Skin epidermis (tissue), 12 donors: ENCODE measurements around the gene ACSF2.
A peak's percentile ranks its signal among the peaks of the same experiment; 100 is the strongest.

Experiments used
- H3K27ac ChIP-seq, 21 experiments: fragments of 200-600 bp; sonication (generic) in 11 of 21; one replicate each; pipeline ENCODE4 v1.5.0; 2020; ENCODE audit warnings: mild to moderate bottlenecking in 3 of 21, inconsistent platforms in 2 of 21, moderate library complexity in 2 of 21
- H3K4me3 ChIP-seq, 7 experiments: fragments of 200-600 bp; sonication (generic) in 2 of 7; one replicate each; pipeline ENCODE4 v1.5.0; 2020; ENCODE audit warnings: inconsistent platforms in 2 of 7, mild to moderate bottlenecking in 2 of 7, moderate library complexity in 1 of 7

The ACSF2 gene

DNA sequence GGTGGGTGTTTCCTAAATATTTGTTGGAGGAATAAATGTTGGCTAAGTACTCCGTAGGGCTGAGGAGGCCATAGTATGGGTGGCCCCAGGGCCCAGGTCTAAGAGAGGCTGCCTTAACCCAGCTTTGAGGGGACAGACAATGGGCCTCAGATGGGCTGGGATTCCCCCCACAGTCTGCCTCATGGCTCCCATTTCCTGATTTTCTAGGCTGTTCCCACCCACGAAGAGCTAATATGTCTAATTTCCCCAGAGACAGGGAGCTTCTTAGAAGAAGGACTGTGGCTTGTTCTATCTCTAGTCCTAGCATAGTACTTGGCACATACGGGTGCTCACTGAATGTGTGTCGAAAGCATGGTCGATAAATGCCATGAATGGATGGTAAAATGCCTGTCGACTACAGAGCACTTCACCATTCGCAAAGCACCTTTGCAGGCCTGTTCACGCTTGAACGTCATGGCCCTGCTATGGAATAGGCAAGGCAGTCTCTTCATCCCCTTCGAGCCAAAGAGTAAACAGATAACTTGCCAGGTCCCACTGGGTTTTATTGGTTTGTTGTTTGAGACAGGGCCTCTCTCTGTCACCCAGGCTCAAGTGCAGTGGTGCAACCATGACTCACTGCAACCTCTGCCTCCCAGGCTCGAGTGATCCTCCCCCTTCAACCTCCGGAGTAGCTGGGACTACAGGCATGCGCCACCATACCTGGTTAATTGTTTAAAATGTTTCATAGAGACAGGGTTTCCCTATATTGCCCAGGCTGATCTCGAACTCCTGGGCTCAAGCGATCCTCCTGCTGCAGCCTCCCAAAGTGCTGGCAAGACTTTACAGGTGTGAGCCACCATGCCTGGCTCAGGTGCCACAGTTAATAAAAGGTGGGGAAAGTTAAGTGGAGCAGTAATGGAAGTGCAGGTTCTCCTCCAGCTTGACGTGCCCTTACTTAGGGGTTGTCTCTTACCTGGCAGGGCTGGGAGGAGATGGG is 33.0 kb downstream of the ACSF2 start:
- no peak overlapping the region for H3K4me3 ChIP-seq
- peak overlapping the region in 2 of 21 experiments; percentile 71 to 77 for H3K27ac ChIP-seq

DNA sequence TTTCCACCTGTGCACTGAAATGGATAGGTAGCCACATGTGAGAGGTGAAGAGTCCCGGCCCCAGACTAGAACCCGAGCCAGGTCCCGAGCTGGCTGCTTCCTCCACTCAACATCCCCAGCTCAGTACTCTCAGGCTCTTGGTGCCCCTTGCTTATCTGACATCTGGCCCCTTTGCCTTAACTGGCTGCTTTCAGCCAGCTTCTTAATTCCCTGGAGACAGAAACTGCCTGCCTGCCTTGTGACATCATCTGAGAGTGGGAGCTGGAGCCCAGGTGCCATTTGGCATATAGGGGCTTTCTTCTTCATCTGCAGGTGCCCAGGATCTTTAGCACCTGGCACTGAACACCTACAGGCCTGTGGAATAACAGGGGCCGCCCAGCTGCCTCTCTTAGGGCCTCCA is 33.7 kb downstream of the ACSF2 start:
- Histone ChIP-seq H3K4me3 (no peak overlapping the region), H3K27ac (peak overlapping the region in 2 of 21 experiments; percentile 2 to 26)

- Histone ChIP-seq H3K27ac (no peak overlapping the region), H3K4me3 (no peak overlapping the region)
Observed at GRCh38 chr17:50460831-50461526, 35.0 kb downstream of the ACSF2 start.

DNA sequence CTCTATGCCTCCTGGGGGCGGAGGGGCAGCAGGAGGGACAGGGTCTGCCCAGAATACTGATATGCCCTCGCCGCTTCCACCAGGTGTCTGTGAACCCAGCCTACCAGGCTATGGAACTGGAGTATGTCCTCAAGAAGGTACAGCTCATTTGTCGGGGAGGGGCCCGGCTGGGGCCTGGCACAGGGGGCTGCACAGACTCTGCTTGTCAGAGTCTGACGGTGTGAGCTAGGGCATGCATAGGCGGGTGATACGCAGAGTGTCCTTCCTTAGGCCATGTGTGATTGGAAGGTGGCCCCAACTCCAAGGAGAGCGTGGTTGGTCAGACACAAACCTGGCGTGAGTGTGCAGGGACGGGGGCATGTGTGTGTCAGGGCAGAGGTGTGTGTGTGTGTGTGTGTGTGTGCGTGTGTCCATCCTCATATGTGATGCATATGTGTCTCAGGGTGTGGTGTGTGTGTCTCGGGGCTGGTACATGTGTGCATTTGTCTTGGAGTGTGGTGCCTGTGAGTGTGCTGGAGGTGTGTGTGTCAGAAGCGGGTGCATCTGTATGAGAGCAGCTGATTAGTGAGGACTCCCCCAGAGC is 35.6 kb downstream of the ACSF2 start:
- Histone ChIP-seq H3K27ac (no peak overlapping the region), H3K4me3 (no peak overlapping the region)

DNA sequence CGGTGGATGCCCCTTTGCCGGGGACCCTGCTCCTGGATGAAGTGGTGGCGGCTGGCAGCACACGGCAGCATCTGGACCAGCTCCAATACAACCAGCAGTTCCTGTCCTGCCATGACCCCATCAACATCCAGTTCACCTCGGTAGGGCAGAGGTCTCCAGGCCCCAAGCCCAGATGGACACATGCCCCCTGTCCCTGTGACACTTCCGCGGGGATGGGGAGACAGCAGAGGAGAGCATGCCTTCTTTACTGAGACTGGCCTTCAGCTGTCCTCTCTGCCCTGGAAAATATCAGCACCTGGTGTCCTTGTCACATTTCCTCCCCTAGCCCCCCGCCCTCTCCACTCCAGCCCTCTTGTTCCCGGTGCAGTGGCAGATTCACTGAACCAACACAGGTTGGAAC is 36.4 kb downstream of the ACSF2 start:
- no peak overlapping the region for H3K27ac ChIP-seq

GRCh38 chr17:50464121-50464520 is 38.1 kb downstream of the ACSF2 start:
- Histone ChIP-seq H3K4me3 (no peak overlapping the region), H3K27ac (no peak overlapping the region)

More for the DNA sequence above, 36.4 kb downstream of the ACSF2 start:
- no peak overlapping the region for H3K4me3 ChIP-seq

DNA sequence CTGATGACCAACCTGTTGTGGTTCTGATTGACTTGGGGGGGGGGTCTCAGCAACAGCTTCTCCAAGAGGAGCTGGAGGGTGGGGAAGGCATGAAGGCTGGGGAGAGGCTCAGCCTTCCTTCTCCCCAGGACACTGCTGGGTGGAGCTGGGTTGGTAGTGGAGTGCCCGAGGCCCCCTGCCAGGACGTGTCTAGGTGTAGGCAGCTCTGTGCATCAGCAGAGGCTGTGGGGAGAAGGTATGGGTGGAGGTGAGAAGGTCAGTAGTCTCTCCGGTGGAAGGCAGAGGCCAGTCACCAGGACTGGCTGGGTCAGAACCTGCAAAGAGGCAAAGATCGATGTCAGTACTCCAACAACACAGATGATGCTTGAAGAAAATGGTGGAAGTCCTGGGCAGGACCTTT is 38.7 kb downstream of the ACSF2 start:
- H3K27ac ChIP-seq: no peak overlapping the region

DNA sequence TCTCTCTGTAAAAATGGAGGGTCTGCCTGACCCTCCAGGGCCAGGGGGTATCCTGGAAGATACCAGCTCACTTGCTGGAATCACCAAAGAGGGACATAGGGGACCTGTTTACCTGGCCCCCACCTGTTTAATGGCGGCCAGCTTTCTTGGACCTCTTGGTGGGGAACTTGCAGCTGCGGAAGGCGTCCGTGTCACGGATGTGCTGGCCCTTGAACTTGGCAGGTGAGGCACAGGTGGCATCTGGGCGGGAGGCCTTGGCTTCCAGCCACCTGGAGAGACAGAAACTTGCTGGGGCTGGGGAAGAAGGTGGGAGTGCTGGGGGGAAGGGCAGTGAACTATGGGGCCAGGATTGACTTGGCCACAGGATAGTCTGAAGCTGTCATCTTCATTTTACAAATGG is 39.2 kb downstream of the ACSF2 start:
- H3K27ac ChIP-seq: no peak overlapping the region
- H3K4me3 ChIP-seq: no peak overlapping the region

More for the DNA sequence above, 38.7 kb downstream of the ACSF2 start:
- no peak overlapping the region for H3K4me3 ChIP-seq

GRCh38 chr17:50465635-50466034 is 39.6 kb downstream of the ACSF2 start:
- Histone ChIP-seq H3K4me3 (no peak overlapping the region), H3K27ac (no peak overlapping the region)

GRCh38 chr17:50466371-50467113 is 40.5 kb downstream of the ACSF2 start:
- H3K27ac ChIP-seq: peak overlapping the region in 1 of 21 experiments; percentile 24
- H3K4me3 ChIP-seq: no peak overlapping the region

GRCh38 chr17:50467114-50467854 is 41.3 kb downstream of the ACSF2 start:
- no peak overlapping the region for H3K4me3 ChIP-seq
- peak overlapping the region in 1 of 21 experiments; percentile 24 for H3K27ac ChIP-seq

DNA sequence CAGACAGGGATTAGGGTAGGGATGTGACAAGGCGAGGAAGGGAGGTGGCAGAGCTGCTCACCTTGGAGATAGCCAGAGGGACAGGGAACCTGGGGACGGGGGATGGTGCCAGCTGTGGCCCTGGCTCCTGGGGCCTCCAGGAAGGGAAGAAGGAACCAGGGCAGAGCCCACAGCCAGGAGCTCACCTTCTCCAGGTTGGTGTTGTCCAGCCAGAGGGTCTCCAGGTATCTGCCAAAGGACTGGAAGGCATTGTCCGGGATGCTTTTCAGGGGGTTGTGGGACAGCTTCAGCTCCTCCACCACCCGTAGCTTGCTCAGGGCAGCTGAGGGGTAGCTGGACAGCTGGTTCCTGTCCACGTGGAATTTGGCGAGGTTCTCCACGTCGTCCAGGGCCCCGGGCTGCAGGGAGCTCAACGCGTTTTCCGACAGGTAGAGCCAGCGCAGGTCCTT is 41.9 kb downstream of the ACSF2 start:
- no peak overlapping the region for H3K27ac ChIP-seq
- H3K4me3 ChIP-seq: no peak overlapping the region

- Histone ChIP-seq H3K27ac (peak within 1 kb of the TSS in 1 of 21 experiments; percentile 46), H3K4me3 (peak within 1 kb of the TSS in 6 of 7 experiments; percentile 0 to 29 (median 8))
Observed at GRCh38 chr17:50468304-50469207, 42.5 kb downstream of the ACSF2 start, which contains the start of gene CHAD. CHAD (minus strand) TSS chr17:50468880; CDS start chr17:50468813, 67 bp downstream.

DNA sequence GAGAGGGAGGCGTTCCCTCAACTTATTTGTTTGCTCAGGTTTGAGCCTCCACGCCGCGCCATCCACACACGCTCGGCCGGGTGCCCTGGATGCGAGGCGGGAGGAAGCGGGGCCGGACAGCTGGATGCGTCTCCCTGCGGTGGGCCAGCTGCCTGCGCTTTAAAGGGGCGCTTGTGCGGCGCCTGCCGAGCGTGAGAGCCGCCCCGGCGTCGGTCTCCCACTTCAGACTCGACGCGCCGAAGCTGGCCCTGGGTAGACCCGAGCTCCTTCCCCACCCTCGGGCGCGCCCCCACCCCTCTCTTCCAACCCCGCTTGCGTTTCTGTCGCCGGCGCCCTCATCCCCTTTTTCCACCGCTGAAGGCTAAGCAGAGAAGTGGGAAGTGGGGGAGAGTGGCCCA is 43.2 kb downstream of the ACSF2 start:
- Histone ChIP-seq H3K27ac (peak overlapping the region in 1 of 21 experiments; percentile 46), H3K4me3 (peak overlapping the region in 5 of 7 experiments; percentile 5 to 29 (median 9))

DNA sequence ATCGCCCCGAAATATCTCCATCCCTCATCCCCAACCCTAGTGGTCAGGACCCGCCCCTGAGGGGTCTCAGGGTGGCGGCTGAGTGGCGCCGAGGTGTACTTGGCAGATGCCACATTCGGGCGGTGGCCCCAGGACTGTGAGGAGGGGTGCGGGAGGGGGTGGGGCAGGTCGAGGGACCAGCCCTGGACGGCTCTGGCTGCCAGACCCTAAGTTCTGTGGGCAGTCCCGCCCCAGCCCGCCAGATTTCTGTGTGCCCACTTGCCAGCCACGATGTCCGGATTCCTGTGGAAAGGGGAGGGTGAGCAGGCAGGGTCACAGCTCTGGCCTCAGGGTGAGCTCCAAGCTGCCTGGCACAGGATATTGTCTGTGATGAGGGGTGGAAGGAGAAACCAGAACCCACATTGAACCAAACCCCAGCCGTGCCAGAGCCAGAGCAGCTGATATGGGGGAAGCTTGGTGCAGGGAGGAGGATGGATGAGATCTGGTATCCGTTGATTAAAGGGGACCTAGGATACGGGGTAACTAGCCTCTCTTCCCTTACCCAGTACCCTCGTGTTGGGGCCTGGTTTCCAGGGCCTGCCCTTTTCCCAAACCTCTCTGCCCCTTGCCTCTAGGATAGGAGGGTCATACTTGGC is 43.8 kb downstream of the ACSF2 start:
- H3K27ac ChIP-seq: no peak overlapping the region
- H3K4me3 ChIP-seq: no peak overlapping the region

DNA sequence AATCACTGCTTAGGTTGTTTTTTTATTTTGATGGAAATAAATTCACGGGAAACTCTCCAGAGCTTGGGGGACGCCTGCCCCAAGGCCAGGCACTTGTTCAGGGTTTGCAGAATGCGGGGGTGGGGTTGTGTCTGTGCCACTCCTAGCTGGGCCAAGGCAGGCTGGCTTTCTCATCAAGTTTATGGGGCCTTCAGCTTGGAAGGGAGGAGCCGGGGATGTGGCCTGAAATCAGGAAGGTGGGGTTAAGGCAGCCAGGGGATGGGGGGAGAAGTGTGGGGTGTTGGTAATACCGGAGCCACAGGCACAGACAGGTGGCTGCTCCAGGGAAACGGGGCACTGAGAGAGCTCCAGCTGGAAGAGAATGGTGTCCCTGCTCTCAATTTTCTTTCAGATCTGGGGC is 44.4 kb downstream of the ACSF2 start:
- Histone ChIP-seq H3K27ac (no peak overlapping the region), H3K4me3 (no peak overlapping the region)
